ENCODE data around the gene TRMU. TPM values are rescaled to one million over a fixed set of nuclear protein-coding genes. Genes with fewer than 3 reads are reported as not detected.
"Not testable (repeated sequence)": the region's sequence is repeated elsewhere in the genome, so short reads cannot be mapped to it uniquely, and the experiment has no call there.

TRMU gene
- total RNA-seq, 2 experiments from 2014 or later = 87.2 to 98.1 TPM

DNA sequence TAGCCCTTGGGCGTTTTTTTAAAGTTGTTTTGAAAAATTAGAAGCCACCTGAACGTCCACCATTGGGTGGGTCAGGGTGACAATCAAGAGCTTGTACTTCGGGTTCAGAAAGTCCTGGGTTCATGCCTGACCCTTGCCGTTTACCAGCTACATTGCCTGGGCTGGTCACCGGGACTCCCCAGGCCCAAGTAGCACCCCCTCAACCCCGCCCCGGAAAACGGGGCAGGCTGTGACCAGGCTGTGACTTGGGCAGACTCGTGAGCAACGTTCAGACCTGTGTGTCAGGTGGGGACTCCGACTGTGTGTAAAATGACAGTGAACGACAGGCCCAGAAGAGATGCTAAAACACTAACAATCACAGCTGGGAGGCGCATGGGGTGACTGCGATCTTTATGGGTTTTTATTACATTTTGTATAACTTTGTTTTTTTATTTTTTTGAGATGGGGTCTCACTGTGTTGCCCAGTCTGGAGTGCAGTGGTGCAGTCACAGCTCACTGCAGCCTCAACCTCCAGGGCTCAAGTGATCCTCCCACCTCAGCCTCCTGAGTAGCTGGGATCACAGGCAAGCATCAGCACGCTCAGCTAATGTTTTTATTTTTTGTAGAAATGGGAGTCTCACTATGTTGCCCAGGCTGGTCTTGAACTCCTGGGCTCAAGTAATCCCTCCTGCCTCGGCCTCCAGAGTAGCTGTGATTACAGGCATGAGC lies 56.8 kb downstream of the TRMU start:
- Mint-ChIP-seq H3K36me3 (ENCODE audit: low read depth) (no peaks in the 10 kb centered on the region), H3K27ac (no peak overlapping the region), H3K4me1 (ENCODE audit: low read depth) (peaks cover 5% of the 10 kb centered on the region), H3K27me3 (no peaks in the 10 kb centered on the region), H3K9me3 (no peaks in the 10 kb centered on the region), H3K4me3 (no peak overlapping the region)
- DNase-seq (no peak), ATAC-seq (no peak)
- ChIA-PET POLR2A (interaction anchor here (0.8 kb wide), 1 partner anchor 380 kb away, joined by 3 read pairs; no protein-coding TSS in a partner anchor), CTCF (interaction anchor here (1.4 kb wide), 1 partner anchor 150 kb away, joined by 4 read pairs; no protein-coding TSS in a partner anchor)
- TF ChIP-seq, protein P1, sequence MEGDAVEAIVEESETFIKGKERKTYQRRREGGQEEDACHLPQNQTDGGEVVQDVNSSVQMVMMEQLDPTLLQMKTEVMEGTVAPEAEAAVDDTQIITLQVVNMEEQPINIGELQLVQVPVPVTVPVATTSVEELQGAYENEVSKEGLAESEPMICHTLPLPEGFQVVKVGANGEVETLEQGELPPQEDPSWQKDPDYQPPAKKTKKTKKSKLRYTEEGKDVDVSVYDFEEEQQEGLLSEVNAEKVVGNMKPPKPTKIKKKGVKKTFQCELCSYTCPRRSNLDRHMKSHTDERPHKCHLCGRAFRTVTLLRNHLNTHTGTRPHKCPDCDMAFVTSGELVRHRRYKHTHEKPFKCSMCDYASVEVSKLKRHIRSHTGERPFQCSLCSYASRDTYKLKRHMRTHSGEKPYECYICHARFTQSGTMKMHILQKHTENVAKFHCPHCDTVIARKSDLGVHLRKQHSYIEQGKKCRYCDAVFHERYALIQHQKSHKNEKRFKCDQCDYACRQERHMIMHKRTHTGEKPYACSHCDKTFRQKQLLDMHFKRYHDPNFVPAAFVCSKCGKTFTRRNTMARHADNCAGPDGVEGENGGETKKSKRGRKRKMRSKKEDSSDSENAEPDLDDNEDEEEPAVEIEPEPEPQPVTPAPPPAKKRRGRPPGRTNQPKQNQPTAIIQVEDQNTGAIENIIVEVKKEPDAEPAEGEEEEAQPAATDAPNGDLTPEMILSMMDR (IDR thresholded peaks at IDR 0.05) = no peak
- intact Hi-C loops (cut with micrococcal nuclease) = no loop called here

DNA sequence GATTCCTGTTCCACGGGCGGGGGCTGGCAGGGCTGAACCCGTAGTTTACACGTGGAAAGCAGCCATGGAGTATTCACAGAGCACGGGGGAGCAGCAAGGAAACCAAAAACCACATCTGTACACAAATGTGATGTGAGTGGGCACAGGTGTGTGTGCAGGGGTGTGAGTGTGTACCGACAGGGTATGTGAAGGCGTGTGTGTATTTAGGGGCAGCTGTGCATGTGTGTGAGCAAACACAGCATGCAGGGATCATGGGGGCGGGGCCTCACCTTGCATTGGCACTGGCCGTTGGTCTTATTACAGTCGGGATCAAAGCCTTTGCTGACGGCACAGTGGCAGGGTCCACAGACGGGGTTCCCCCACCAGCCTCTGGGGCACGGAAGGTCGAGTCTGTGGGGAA lies 58.4 kb downstream of the TRMU start:
- ATAC-seq = no peak
- Mint-ChIP-seq H3K9me3 (no peaks in the 10 kb centered on the region), H3K4me3 (no peak overlapping the region), H3K36me3 (ENCODE audit: low read depth) (no peaks in the 10 kb centered on the region), H3K4me1 (ENCODE audit: low read depth) (peaks cover 5% of the 10 kb centered on the region), H3K27me3 (no peaks in the 10 kb centered on the region), H3K27ac (no peak overlapping the region)
- no peak for DNase-seq
- intact Hi-C loops (cut with micrococcal nuclease) = no loop called here
- ChIA-PET POLR2A (no interaction called here), CTCF (interaction anchor here (1.9 kb wide), 1 partner anchor 26 kb away, joined by 8 read pairs; no protein-coding TSS in a partner anchor)
- TF ChIP-seq, protein P1 (IDR thresholded peaks at IDR 0.05) = no peak

DNA sequence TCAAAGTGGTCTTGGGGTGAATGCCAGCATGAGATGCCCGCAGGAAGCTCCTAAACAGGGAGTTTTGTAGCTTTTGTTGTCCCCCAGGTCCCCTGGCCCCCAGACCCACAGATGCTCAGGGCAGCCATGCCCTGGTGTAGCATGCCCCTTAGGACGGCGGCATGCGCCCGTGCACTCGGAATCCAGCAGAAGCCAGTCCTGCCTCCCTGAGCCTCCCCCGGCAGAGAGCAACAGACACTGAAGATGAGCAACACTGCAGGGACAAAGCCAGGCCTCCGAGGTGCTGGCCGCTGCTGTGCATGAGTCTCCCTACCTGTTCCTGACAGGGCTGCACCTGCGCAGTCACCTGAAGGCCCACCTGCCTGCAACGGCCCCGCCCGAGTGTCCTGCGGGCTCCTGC lies 59.1 kb downstream of the TRMU start:
- Mint-ChIP-seq H3K27ac (no peak overlapping the region), H3K27me3 (no peaks in the 10 kb centered on the region), H3K36me3 (ENCODE audit: low read depth) (no peaks in the 10 kb centered on the region), H3K4me1 (ENCODE audit: low read depth) (peaks cover 5% of the 10 kb centered on the region), H3K4me3 (no peak overlapping the region), H3K9me3 (no peaks in the 10 kb centered on the region)
- CTCF ChIA-PET = interaction anchor here (1.9 kb wide), 1 partner anchor 27 kb away, joined by 8 read pairs; no protein-coding TSS in a partner anchor
- POLR2A ChIA-PET = no interaction called here
- intact Hi-C loops (cut with micrococcal nuclease) = no loop called here
- TF ChIP-seq, protein P1 (IDR thresholded peaks at IDR 0.05) = no peak
- DNase-seq = no peak
- ATAC-seq = no peak

DNA sequence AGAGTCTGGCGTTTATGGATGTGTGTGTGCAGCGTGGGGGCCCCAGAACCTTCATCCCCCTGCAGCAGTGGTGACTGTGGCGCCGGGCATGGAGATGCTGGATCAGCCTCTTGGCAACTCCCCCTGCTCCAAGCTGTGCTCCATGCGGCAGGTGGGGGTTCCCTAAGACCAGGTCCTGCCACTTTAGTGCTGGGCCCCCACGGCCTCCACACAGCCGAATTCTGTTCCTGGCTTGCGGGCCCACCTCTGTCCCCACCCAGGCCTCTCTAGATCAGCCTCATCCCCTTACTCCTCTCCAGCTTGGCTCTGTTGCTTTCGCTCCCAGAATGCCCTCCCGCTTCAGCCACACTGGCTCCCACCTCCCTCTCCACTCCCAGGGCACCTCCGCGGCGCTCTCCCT lies 59.6 kb downstream of the TRMU start:
- TF ChIP-seq, protein P1 (IDR thresholded peaks at IDR 0.05) = no peak
- Mint-ChIP-seq H3K4me1 (ENCODE audit: low read depth) (peaks cover 5% of the 10 kb centered on the region), H3K4me3 (no peak overlapping the region), H3K36me3 (ENCODE audit: low read depth) (no peaks in the 10 kb centered on the region), H3K27me3 (no peaks in the 10 kb centered on the region), H3K27ac (no peak overlapping the region), H3K9me3 (no peaks in the 10 kb centered on the region)
- ATAC-seq = no peak
- CTCF ChIA-PET = no interaction called here
- no peak for DNase-seq
- intact Hi-C loops (cut with micrococcal nuclease) = no loop called here
- POLR2A ChIA-PET = no interaction called here

DNA sequence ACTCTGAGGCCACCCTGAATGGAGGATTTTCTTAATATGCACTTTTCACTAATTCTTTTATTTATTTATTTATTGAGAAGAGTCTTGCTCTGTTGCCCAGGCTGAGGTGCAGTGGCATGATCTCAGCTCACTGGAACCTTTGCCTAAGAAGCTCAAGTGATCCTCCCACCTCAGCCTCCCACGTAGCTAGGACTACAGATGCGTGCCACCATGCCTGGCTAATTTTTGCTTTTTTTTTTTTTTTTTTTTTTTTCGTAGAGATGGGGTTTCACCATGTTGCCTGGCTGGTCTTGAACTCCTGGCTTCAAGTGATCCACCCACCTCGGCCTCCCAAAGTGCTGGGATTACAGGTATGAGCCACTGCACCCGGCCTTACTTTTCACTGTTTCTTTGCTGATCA lies 61.5 kb downstream of the TRMU start:
- H3K27ac Mint-ChIP-seq; intact Hi-C loops (cut with micrococcal nuclease); H3K36me3 Mint-ChIP-seq (ENCODE audit: low read depth); DNase-seq; H3K4me1 Mint-ChIP-seq (ENCODE audit: low read depth); H3K4me3 Mint-ChIP-seq; CTCF ChIA-PET; H3K9me3 Mint-ChIP-seq; POLR2A ChIA-PET; ATAC-seq; H3K27me3 Mint-ChIP-seq: not testable (repeated sequence)
